GM12801 (cell line): ENCODE data around the gene PAX5.

Source experiments
- TF ChIP-seq, protein P1 (sequence below): IDR thresholded peaks from one replicate; pipeline ENCODE4 v1.5.1; 2011; ENCODE audit warnings: control low read depth; ENCODE audit not compliant: insufficient read length; ENCODE audit errors: extremely low read depth

PAX5 gene

DNA sequence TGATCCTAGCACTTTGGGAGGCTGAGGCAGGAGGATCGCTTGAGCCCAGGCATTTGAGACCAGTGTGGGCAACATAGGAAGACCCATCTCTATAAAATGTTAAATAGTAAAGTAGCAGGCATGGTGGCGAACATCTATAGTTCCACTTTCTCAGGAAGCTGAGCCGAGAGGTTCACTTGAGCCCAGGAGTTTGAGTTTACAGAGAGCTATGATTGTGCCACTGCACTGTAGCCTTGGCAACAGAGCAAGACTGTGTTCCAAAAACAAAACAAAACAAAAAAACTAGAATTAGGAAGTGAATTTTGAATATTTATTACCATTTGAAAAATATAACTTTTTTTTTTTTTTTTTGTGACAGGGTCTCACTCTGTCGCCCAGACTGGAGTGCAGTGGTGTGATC is 26.8 kb upstream of the PAX5 start:
- TF ChIP-seq, protein P1, sequence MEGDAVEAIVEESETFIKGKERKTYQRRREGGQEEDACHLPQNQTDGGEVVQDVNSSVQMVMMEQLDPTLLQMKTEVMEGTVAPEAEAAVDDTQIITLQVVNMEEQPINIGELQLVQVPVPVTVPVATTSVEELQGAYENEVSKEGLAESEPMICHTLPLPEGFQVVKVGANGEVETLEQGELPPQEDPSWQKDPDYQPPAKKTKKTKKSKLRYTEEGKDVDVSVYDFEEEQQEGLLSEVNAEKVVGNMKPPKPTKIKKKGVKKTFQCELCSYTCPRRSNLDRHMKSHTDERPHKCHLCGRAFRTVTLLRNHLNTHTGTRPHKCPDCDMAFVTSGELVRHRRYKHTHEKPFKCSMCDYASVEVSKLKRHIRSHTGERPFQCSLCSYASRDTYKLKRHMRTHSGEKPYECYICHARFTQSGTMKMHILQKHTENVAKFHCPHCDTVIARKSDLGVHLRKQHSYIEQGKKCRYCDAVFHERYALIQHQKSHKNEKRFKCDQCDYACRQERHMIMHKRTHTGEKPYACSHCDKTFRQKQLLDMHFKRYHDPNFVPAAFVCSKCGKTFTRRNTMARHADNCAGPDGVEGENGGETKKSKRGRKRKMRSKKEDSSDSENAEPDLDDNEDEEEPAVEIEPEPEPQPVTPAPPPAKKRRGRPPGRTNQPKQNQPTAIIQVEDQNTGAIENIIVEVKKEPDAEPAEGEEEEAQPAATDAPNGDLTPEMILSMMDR, result no peak

DNA sequence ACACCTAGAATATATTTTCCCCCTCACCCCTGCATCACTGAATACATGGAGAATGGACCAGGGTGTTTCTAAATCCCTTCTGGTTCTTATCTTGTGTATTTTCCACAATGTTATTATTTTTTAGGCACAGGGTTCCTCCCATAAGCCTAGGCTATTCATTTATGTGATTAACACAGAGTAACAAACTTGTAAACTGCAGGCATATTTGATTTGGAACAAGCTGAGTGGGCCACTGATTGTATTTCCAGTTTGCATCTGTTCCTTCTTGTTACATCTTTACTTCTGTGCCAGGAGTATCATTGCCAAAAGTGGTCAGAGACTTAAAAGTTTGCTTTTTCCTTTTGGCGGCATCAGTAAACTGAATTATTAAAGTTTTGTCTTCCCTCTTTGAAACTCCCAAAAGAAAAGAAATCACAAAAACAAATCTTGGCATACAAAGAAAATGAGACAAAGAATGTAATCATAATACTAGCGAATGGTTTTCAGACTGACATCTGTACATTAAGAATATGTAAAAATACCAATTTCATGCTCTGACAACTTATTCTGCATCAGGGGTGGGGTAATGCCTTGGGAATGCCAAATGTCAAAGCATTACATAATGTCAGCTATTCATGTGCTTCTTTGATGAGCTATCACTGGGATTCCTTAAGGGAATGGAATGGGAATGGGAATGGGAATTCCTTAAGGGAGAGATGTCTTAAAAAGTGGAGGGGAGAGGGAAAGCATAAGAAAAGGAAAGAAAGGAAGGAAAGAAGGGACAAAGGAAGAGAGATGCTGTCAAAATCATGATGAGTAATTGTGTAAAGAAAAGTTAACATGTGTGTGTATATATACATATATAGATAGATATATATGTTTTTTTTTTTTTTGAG is 22.2 kb upstream of the PAX5 start:
- TF ChIP-seq, protein P1, result no peak

DNA sequence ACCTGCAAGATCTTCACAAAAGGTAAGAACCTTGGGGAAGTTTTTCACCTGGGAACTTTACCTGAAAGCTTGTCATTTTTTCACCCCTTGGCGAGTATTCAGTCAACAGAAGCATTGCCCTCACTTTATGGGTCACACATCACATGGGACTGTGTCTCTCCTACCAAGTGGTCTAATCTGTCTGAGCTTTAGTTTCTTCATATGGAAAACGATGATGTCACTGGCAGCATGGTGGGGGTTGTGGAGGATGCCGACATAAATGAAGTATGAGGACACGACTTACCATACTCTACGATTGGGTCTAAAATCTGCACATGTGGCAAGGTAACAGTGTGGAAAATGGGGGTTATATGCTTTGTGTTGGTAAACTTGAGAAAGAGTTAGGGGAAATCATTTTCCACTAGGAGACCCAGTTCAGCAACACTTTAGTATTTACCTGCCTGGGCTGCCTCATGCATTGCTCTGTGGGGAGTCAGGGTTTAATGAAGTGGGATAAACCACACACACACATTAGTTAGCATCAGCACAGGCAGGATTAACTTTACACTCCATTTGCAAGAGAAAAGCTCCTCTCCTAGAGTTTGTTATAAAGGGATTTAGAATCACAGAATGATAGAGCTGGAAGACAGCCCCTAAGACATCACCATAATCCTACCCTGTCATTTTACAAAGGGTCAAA is 19.8 kb upstream of the PAX5 start:
- TF ChIP-seq, protein P1, result no peak

DNA sequence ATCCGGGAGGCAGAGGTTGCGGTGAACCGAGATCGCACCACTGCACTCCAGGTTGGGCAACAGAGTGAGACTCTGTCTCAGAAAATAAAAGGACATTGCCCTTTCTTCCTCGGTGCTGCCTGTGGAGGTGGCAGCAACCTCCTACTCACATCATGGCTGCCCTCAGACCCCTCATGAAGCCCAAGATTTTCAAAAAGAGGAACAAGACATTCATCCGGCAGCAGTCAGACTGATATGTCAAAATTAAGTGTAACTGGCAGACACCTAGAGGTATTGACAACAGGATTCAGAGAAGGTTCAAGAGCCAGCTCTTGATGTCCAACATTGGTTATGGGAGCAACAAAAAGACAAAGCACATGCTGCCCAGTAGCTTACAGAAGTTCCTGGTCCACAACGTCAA is 12.6 kb upstream of the PAX5 start:
- TF ChIP-seq, protein P1, result no peak

DNA sequence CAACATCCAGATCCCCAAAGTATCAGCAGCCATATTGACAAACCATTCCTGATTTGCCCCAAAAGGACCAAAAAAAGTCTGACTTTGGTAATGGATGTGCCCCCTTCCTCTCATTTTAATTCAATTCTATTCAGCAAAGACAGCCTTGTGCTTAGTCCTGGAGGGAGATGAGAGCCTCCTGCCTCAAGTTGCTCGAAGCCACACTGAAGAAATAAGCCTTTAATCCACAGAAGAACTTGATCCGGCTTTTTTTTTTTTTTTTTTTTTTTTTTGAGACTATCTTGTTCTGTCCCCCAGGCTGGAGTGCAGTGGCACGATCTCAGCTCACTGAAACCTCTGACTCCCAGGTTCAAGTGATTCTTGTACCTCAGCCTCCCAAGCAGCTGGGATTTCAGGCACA is 8.4 kb upstream of the PAX5 start:
- TF ChIP-seq, protein P1, result no peak

DNA sequence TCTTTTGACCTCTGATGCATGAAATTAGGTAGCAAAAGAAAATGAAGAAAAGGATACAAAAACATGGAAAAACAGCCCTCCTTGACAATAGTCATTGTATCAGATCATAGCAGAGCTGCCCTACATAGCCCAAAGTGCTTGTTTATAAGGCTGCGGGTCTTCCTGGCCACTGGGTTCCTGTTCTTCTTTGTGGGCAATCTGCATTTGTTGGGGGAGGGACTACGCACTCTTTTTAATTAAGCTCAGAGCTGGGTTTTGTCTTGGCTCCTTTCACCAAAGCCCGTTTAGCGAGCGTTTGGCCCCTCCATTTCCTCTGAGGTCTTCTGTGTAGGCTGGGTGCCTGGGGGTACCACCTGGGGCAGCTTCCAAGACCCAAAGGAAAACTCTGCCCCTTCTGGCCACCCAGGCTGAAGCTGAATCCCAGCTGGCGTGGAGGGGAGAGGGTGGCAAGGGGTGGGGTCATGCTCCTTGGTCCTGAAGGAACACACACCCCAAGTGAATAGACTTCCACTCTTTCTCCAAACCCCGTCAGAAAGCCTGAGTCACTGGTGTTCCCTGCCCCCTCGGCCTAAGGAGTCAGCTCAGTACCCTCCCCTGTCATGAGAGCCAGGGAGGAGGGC is 6.5 kb upstream of the PAX5 start:
- TF ChIP-seq, protein P1, result no peak

DNA sequence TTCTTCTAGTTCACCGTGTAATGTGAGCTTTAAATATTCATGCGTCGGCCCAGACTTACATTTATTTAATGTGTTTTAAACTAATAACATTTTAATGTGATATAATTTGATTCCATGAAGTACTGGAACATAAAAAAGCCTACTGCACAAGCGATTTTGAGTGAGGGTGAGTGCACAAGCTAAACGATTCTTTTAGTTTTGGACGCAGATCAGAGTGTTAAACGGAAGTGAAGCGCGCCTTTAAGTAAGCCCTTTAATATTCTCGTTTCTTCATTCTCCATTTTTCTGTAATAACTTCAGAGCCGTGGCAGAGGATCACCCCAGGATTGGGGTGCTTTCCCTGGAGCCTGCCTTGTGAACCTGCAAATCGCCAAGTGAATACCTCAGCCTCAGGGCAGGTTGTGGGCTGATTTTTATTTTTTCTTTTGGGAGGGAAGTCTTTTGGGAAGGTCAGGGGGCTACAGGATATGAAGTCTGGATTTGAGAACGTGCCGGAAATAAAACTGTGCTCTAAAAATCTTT is 4.9 kb upstream of the PAX5 start:
- TF ChIP-seq, protein P1, result no peak
